ENCODE measurements around the gene AMPH.

- TF ChIP-seq CTCF (IDR thresholded peaks at IDR 0.05), result no peak
- TF ChIP-seq POLR2AphosphoS5 (IDR thresholded peaks at IDR 0.05), result no peak
- TF ChIP-seq POLR2A (IDR thresholded peaks at IDR 0.05), result no peak
- no peak for TF ChIP-seq EP300 (IDR thresholded peaks at IDR 0.05)
These were observed 217.4 kb downstream of the AMPH start for GRCh38 chr7:38413784-38414183.

Measured in upper lobe of left lung (tissue), 4 donors.